Measurements from ENCODE around the gene AKAP8.

Gene AKAP8
- 103 to 180 (median 109) reads per million in 9 experiments for total RNA-seq

GRCh38 chr19:15379083-15379998 lies at the start of gene AKAP8:
Gene AKAP8 (minus strand): TSS chr19:15379787. CDS start chr19:15379731, 56 bp downstream.
- DNase-seq: peak; percentile 95 to 97 (median 96)
- H3K27ac Mint-ChIP-seq: peak within 1 kb of the TSS; percentile 97 to 99

GRCh38 chr19:15427991-15428471 lies 48.4 kb upstream of the AKAP8 start:
- DNase-seq: no peak
- ATAC-seq (replicated peaks): no peak
- Mint-ChIP-seq H3K4me3 (no peak overlapping the region), H3K27ac (no peak overlapping the region), H3K9me3 (no peaks in the 10 kb centered on the region), H3K4me1 (ENCODE audit: low read depth in 2 of 2) (peaks cover 22 to 24% of the 10 kb centered on the region in 2 donors), H3K27me3 (no peaks in the 10 kb centered on the region), H3K36me3 (ENCODE audit: insufficient read depth) (peaks cover 14% of the 10 kb centered on the region)

More at GRCh38 chr19:15379083-15379998, at the start of gene AKAP8:
- Mint-ChIP-seq H3K9me3 (no peaks in the 10 kb centered on the region), H3K27me3 (no peaks in the 10 kb centered on the region), H3K4me3 (peak within 1 kb of the TSS; percentile 89 to 97), H3K4me1 (ENCODE audit: low read depth in 2 of 2) (peaks cover 24 to 36% of the 10 kb centered on the region in 2 donors), H3K36me3 (ENCODE audit: insufficient read depth) (peaks cover 47% of the 10 kb centered on the region)
- ATAC-seq (replicated peaks): peak; percentile 89

DNA sequence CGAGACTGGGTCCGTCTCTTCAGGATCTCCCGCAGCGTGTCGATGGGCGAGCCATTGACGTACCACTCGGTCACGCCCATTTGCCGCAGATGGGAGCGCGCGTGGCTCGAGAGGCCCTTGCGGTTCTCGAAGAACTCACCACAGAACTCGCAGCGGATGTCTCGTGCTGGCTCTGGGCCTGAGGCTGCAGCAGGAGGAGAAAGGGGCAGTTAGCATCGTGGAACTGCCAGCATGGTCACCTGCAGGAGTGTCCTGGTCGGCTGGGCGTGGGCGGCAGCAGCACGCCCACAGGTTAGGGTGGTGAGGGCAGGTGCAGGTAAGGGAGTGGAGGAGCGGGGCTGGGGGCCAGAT lies 47.7 kb upstream of the AKAP8 start:
- no peaks in the 10 kb centered on the region for H3K9me3 Mint-ChIP-seq
- H3K4me1 Mint-ChIP-seq (ENCODE audit: low read depth in 2 of 2): peaks cover 20 to 22% of the 10 kb centered on the region in 2 donors
- no peaks in the 10 kb centered on the region for H3K27me3 Mint-ChIP-seq
- no peak overlapping the region for H3K4me3 Mint-ChIP-seq
- no peak overlapping the region for H3K27ac Mint-ChIP-seq
- ATAC-seq (replicated peaks) (no peak), DNase-seq (no peak)
- H3K36me3 Mint-ChIP-seq (ENCODE audit: insufficient read depth): peaks cover 11% of the 10 kb centered on the region

DNA sequence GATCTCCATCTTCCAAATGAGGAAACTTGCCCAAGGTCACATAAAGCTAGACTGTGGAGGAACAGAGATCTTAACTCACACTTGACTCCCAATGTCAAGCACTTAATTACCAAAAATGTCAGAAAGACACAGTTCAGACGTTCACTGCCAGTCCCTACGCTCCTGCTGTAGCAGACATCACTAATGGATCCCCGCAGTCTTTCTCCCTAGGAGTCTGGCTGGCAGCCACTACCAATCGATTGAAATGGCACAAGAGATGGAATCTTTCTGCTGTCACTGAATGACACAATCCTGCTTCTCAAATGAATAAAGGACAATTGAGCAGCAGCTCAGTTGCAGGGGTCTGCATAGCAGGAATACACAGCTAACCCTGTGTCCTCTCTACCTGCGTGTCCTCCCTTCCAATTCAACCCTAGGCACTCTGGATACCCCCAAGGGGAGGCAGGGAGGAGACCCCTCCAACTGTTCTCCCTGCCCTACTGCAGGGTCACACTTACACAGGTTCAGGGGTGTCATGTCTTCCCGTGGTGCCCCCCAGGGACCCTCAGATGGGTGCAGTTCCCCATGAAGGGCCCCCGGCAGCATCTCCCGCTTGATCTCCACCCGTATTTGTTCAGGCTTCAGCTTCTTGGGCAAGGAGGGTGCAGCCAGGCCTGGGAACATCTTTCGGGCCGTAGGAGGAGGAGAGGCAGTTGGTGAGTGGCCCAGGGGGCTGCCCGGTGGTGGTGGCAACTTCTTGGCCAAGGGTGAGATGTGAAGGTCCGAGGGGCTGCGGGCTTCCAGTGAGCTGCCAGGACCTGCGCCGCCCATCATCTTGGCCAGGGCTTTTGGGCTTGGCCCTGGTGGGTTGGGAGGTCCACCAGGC lies 47.1 kb upstream of the AKAP8 start:
- H3K27ac Mint-ChIP-seq: no peak overlapping the region
- H3K4me3 Mint-ChIP-seq: no peak overlapping the region
- no peaks in the 10 kb centered on the region for H3K27me3 Mint-ChIP-seq
- H3K9me3 Mint-ChIP-seq: no peaks in the 10 kb centered on the region
- peaks cover 6% of the 10 kb centered on the region for H3K36me3 Mint-ChIP-seq (ENCODE audit: insufficient read depth)
- DNase-seq (no peak), ATAC-seq (replicated peaks) (no peak)
- H3K4me1 Mint-ChIP-seq (ENCODE audit: low read depth in 2 of 2): peaks cover 17 to 19% of the 10 kb centered on the region in 2 donors

- DNase-seq: no peak
- H3K9me3 Mint-ChIP-seq: no peaks in the 10 kb centered on the region
- H3K4me3 Mint-ChIP-seq: no peak overlapping the region
- peaks cover 4% of the 10 kb centered on the region for H3K36me3 Mint-ChIP-seq (ENCODE audit: insufficient read depth)
- no peak overlapping the region for H3K27ac Mint-ChIP-seq
- H3K27me3 Mint-ChIP-seq: no peaks in the 10 kb centered on the region
- ATAC-seq (replicated peaks): no peak
- peaks cover 7 to 8% of the 10 kb centered on the region in 2 donors for H3K4me1 Mint-ChIP-seq (ENCODE audit: low read depth in 2 of 2)
Observed at GRCh38 chr19:15425321-15425950, 45.8 kb upstream of the AKAP8 start.

DNA sequence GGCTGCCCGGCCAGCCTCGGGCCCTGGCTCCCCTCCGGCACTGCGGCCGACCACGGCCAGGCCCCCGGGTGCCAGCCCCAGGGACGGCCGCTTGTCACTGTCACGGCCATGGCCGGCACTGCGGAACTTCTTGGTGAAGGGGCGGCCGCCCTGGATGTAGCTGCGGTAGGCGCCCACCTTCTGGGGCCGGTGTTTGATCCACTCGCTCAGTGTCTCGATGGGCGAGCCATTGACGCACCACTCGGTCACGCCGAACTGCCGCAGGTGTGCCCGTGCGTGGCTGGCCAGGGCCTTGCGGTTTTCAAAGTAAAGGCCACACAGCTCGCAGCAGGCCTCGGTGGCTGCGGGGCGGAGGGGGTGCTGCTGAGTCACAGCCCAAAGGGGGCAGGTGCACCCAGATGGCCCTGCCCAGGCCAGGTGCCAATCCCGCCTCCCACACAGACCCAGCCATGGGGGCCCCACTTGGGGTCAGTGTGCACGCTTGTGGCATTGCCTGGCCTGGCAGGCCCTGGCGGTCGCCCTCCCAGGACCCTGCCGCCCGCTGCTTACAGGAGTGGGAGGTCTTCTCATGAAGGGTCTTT lies 45.2 kb upstream of the AKAP8 start:
- ATAC-seq (replicated peaks): no peak
- no peak overlapping the region for H3K4me3 Mint-ChIP-seq
- H3K36me3 Mint-ChIP-seq (ENCODE audit: insufficient read depth): peaks cover 4% of the 10 kb centered on the region

DNA sequence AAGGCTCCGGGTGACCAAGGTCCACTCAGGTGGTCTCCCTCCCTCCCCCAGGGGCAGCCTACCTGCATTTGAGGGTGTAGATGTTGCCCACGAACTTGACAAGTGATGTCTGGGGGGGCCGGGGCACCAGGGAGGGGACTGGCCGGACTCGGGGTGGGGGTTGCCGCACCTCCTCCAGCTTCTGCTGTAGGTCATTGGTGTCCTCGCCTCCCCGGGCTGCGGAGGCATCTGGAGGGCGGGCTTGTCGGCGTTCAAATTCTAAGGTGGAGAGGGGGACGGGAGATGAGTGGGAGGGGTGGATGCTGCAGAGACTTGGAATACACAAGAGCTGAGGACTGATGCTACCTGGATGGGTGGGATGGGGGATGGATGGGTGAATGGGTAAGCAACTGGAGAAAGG lies 44.5 kb upstream of the AKAP8 start:
- peaks cover 4% of the 10 kb centered on the region for H3K36me3 Mint-ChIP-seq (ENCODE audit: insufficient read depth)
- no peaks in the 10 kb centered on the region for H3K27me3 Mint-ChIP-seq
- H3K4me3 Mint-ChIP-seq: no peak overlapping the region
- H3K4me1 Mint-ChIP-seq (ENCODE audit: low read depth in 2 of 2): peaks cover 11 to 14% of the 10 kb centered on the region in 2 donors
- no peak overlapping the region for H3K27ac Mint-ChIP-seq
- ATAC-seq (replicated peaks): no peak
- no peaks in the 10 kb centered on the region for H3K9me3 Mint-ChIP-seq
- DNase-seq: no peak

More for the DNA sequence above, 45.2 kb upstream of the AKAP8 start:
- Mint-ChIP-seq H3K27me3 (no peaks in the 10 kb centered on the region), H3K27ac (no peak overlapping the region), H3K4me1 (ENCODE audit: low read depth in 2 of 2) (peaks cover 6 to 9% of the 10 kb centered on the region in 2 donors), H3K9me3 (no peaks in the 10 kb centered on the region)
- no peak for DNase-seq

DNA sequence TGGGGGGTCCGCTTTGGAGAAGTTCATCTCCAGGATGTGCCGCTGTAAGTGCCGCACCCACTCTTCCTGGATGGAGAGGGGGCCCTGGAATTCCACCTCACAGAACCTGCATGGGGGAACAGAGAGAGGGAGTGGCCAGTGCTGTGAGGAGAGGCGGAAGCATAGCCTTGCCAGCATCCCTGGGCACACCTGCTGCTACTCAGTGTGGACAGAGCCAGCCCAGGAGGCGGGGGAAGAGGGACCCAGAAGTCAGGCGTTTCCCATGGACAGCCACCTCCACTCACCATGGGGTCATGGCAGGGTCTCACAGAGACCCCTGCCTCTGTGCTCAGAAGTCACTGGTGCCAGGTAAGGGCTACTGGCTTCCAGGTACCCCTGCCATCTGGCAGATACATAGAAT lies 43.5 kb upstream of the AKAP8 start:
- H3K36me3 Mint-ChIP-seq (ENCODE audit: insufficient read depth): peaks cover 8% of the 10 kb centered on the region
- no peaks in the 10 kb centered on the region for H3K27me3 Mint-ChIP-seq
- DNase-seq (no peak), ATAC-seq (replicated peaks) (no peak)
- peaks cover 14 to 20% of the 10 kb centered on the region in 2 donors for H3K4me1 Mint-ChIP-seq (ENCODE audit: low read depth in 2 of 2)
- no peak overlapping the region for H3K27ac Mint-ChIP-seq
- H3K4me3 Mint-ChIP-seq: no peak overlapping the region
- no peaks in the 10 kb centered on the region for H3K9me3 Mint-ChIP-seq

DNA sequence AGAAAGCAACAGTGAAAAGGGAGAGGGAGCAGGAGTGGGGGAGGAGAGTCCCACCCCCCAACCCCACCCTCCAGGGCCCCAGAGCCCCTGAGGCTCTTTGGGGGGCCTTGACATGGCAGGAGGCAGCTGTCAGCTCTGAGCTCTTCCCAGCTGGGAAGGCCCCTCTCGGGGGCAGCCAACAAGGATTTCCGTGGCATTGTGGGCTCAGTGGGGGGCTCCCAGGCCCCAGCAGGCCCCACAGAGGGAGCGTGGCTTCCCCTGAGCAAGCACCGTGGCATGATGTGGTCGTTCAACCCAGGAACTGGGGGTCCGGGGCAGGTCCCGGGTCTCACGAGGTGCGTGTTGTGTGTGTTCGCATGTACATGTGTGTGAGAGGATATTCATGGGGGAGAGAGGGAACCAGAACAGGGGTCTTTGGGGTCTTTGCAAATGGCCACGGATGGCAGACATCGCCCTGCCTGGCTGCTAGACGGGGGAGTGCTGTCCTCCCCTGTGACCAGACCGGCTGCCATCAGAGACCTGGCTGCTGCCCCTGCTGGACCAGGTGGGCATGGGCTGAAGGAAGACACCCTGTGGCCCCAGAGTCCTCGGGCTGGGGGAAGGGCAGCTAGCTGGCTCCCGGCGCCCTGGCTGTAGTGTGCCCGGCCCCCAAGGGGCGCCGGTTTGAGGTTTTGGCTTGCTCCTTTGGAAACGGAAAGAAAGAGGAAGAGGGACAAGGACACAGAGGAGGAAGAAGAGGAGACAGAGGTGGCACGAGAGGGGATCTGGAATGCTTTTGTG lies 42.9 kb upstream of the AKAP8 start:
- peaks cover 8% of the 10 kb centered on the region for H3K36me3 Mint-ChIP-seq (ENCODE audit: insufficient read depth)
- DNase-seq: no peak
- ATAC-seq (replicated peaks): no peak
- H3K4me1 Mint-ChIP-seq (ENCODE audit: low read depth in 2 of 2): peaks cover 18 to 23% of the 10 kb centered on the region in 2 donors
- no peak overlapping the region for H3K27ac Mint-ChIP-seq
- H3K27me3 Mint-ChIP-seq: no peaks in the 10 kb centered on the region
- no peaks in the 10 kb centered on the region for H3K9me3 Mint-ChIP-seq
- H3K4me3 Mint-ChIP-seq: no peak overlapping the region

- Mint-ChIP-seq H3K36me3 (ENCODE audit: insufficient read depth) (peaks cover 8% of the 10 kb centered on the region), H3K4me3 (no peak overlapping the region), H3K27me3 (no peaks in the 10 kb centered on the region), H3K27ac (no peak overlapping the region), H3K4me1 (ENCODE audit: low read depth in 2 of 2) (peaks cover 19 to 23% of the 10 kb centered on the region in 2 donors), H3K9me3 (no peaks in the 10 kb centered on the region)
- DNase-seq: no peak
- no peak for ATAC-seq (replicated peaks)
Observed at GRCh38 chr19:15421721-15422260, 42.2 kb upstream of the AKAP8 start.

DNA sequence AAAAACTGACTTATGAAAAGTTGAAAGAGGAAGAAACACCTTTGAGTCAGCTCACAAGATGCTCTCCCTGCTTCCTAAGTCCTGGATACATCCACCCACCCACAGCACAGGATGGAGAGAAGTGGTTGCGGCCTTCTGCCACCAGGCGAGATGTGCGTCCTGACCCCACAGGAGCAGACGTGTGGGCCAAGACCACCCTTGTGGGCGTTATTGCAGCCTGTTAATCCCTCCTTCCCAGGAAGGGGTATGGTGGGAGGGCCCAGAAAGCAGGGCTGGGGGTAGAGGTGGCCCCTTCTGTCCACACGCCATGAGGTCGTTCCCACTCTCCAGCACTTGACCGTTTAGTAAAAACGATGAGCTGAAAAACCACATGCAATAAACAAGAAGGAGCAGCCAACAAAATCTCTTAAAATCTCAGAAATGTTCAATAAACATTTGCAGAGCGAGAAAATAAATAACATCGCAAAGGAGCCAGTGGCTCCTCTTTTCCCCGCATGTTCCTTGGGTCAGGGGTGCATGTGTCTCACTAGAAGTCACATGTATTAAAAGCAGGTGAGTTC lies 41.6 kb upstream of the AKAP8 start:
- H3K9me3 Mint-ChIP-seq: no peaks in the 10 kb centered on the region
- ATAC-seq (replicated peaks) (no peak), DNase-seq (no peak)
- peaks cover 25 to 29% of the 10 kb centered on the region in 2 donors for H3K4me1 Mint-ChIP-seq (ENCODE audit: low read depth in 2 of 2)
- peaks cover 10% of the 10 kb centered on the region for H3K36me3 Mint-ChIP-seq (ENCODE audit: insufficient read depth)
- no peaks in the 10 kb centered on the region for H3K27me3 Mint-ChIP-seq
- no peak overlapping the region for H3K4me3 Mint-ChIP-seq
- H3K27ac Mint-ChIP-seq: no peak overlapping the region
